K562 (cell line): ENCODE data around the gene CALM1. TPM values are rescaled to one million over a fixed set of nuclear protein-coding genes. Genes with fewer than 3 reads are reported as not detected.

Experiments used
- ATAC-seq: fragments of 200-7000 bp; cut with Tn5 transposase; 3 replicates; pipeline ENCODE4 v1.9.1; 2020; ENCODE audit warnings: moderate library complexity
- BruUV-seq: library from RNA; stranded (reverse); fragments of 400-500 nt; replicated peaks from 2 replicates; lab custom pipeline; 2021; lab: Mats Ljungman, UMichigan
- CTCF ChIA-PET: fragments of 300-600 bp; formaldehyde crosslinking; extraction: SDS; loops from one replicate; lab custom pipeline; 2021; ENCODE audit warnings: low intra/inter-chr PET ratio; lab: Yijun Ruan, JAX
- POLR2A ChIA-PET: fragments of 300-600, 350-650 bp; sonication (Branson Sonifier 250); formaldehyde crosslinking; extraction: SDS; loops from one replicate; lab custom pipeline; 2021; ENCODE audit warnings: antibody characterized with exemption, inconsistent platforms; lab: Yijun Ruan, JAX
- DNase-seq, 4 experiments: peaks; one replicate each; pipeline versions ENCODE4 v3.0.0 to v3.0.0-alpha.2; 2011 to 2018; ENCODE audit warnings: low spot score in 3 of 4, mixed read lengths in 3 of 4; ENCODE audit errors: extremely low read depth in 1 of 4
- FAIRE-seq: peaks from 2 replicates; lab custom pipeline; 2011; peaks lifted over from hg19 to GRCh38; lab: Jason Lieb, UNC
- H2AFZ ChIP-seq: 2 replicates; pipeline ENCODE4 v1.6.0; 2011; ENCODE audit warnings: low read depth, low read length, control low read depth, inconsistent platforms
- H3K27ac ChIP-seq: fragments of 200-600 bp; 3 replicates; pipeline ENCODE4 v1.8.0; 2011; ENCODE audit warnings: low read depth, mild to moderate bottlenecking, control low read depth, inconsistent platforms, low read length, moderate library complexity, mixed read lengths; ENCODE audit errors: extremely low read depth
- H3K27me3 ChIP-seq, 2 experiments: fragments of 300-600 bp in 1 of 2; 2 replicates in 1 of 2; 3 replicates in 1 of 2; pipeline versions ENCODE4 v1.6.0 to v1.8.0; 2011; ENCODE audit warnings: inconsistent platforms in 2 of 2, low read length in 2 of 2, mild to moderate bottlenecking in 1 of 2, mixed read lengths in 1 of 2, moderate library complexity in 1 of 2; ENCODE audit not compliant: control insufficient read depth in 2 of 2, insufficient read depth in 2 of 2
- H3K36me3 ChIP-seq: fragments of 300-600 bp; 3 replicates; pipeline ENCODE4 v1.8.0; 2011; ENCODE audit warnings: mild to moderate bottlenecking, low read length, inconsistent platforms; ENCODE audit not compliant: control insufficient read depth, insufficient read depth
- H3K4me1 ChIP-seq, 2 experiments: fragments of 200-600 bp in 1 of 2; replicated peaks in 1 of 2; 2 replicates in 1 of 2; 3 replicates in 1 of 2; pipeline versions ENCODE4 v1.5.1 to v1.8.0; 2011; ENCODE audit warnings: inconsistent platforms in 2 of 2, low read length in 2 of 2, mild to moderate bottlenecking in 1 of 2, mixed read lengths in 1 of 2, moderate library complexity in 1 of 2; ENCODE audit not compliant: control insufficient read depth in 2 of 2, insufficient read depth in 2 of 2
- H3K4me2 ChIP-seq: 2 replicates; pipeline ENCODE4 v1.6.1; 2011; ENCODE audit warnings: low read length, control low read depth, inconsistent platforms, mixed read lengths; ENCODE audit not compliant: insufficient read depth
- H3K4me3 ChIP-seq: fragments of 200-600 bp; sonication (generic), shearing (Covaris generic); 2 replicates; pipeline ENCODE4 v1.5.1; 2016; ENCODE audit warnings: control low read depth, inconsistent platforms
- H3K79me2 ChIP-seq: fragments of 200-600 bp; 3 replicates; pipeline ENCODE4 v1.8.0; 2011; ENCODE audit warnings: low read length, inconsistent platforms; ENCODE audit not compliant: control insufficient read depth, insufficient read depth
- H3K9ac ChIP-seq, 2 experiments: 2 replicates each; pipeline versions ENCODE4 v1.6.0 to v1.6.1; 2011; ENCODE audit warnings: low read depth in 2 of 2, low read length in 2 of 2, control low read depth in 1 of 2, inconsistent platforms in 1 of 2, mild to moderate bottlenecking in 1 of 2, mixed read lengths in 1 of 2; ENCODE audit not compliant: insufficient read depth in 1 of 2
- H3K9me1 ChIP-seq: one replicate; pipeline ENCODE4 v1.6.0; 2011; ENCODE audit warnings: inconsistent platforms, mild to moderate bottlenecking, low read length, moderate library complexity; ENCODE audit not compliant: control insufficient read depth, insufficient read depth
- H3K9me3 ChIP-seq: replicated peaks from 2 replicates; pipeline ENCODE4 v1.5.1; 2011; ENCODE audit warnings: low read depth, low read length, inconsistent platforms; ENCODE audit not compliant: control insufficient read depth, insufficient read depth
- H4K20me1 ChIP-seq: replicated peaks from 2 replicates; pipeline ENCODE4 v1.6.1; 2011; ENCODE audit warnings: low read length, inconsistent platforms, mixed read lengths; ENCODE audit not compliant: control insufficient read depth, insufficient read depth
- MEIS2 ChIP-seq: fragments of 450-650 bp; IDR thresholded peaks from 2 replicates; pipeline ENCODE4 v1.6.1; 2014; ENCODE audit warnings: mild to moderate bottlenecking; ENCODE audit not compliant: partially characterized antibody
- PBX2 ChIP-seq, 2 experiments: IDR thresholded peaks in 1 of 2; conservative IDR thresholded peaks in 1 of 2; 2 replicates each; pipeline ENCODE4 v1.6.1; 2016; ENCODE audit warnings: low read depth in 2 of 2, mild to moderate bottlenecking in 1 of 2, missing compliant biosample characterization in 1 of 2, missing genetic modification characterization in 1 of 2, moderate library complexity in 1 of 2
- TFAM ChIP-seq: fragments of 250-450 bp; sonication (Bioruptor Pico); conservative IDR thresholded peaks from 2 replicates; pipeline ENCODE4 v1.5.0; 2021; ENCODE audit warnings: mild to moderate bottlenecking, moderate library complexity
- ZBTB40 ChIP-seq, 2 experiments: fragments of 450-650 bp in 1 of 2; sonication (generic) in 1 of 2; formaldehyde crosslinking in 1 of 2; IDR thresholded peaks; 2 replicates each; pipeline versions ENCODE4 v1.7.1 to v1.9.0; 2016 to 2022; ENCODE audit warnings: inconsistent platforms in 1 of 2, mild to moderate bottlenecking in 1 of 2, missing genetic modification reagents in 1 of 2
- WGBS: fragments of 100-300 bp; shearing (Covaris generic); methylation state at CpG from one replicate; pipeline ENCODE4 v1.1.6; 2016; ENCODE audit warnings: low coverage, mixed read lengths; ENCODE audit not compliant: insufficient coverage; ENCODE audit errors: missing lambda C conversion rate; 5-methylcytosine and 5-hydroxymethylcytosine counted together
- in situ Hi-C: fragments of 300-500 bp; cut with MboI; formaldehyde crosslinking; loops from 4 replicates; pipeline ENCODE4 v1.15.0; 2018; ENCODE audit warnings: inconsistent platforms, mixed read lengths
- intact Hi-C: fragments of 100-400 bp; cut with micrococcal nuclease; formaldehyde crosslinking; loops from 2 replicates; pipeline ENCODE4 v1.14.2; 2022
- polyA plus RNA-seq, 8 experiments: library from polyadenylated mRNA; depleted of rRNA in 4 of 8; stranded (reverse) in 5 of 8; unstranded in 3 of 8; fragments of >200 nt; fragmentation: Nextera tagmentation in 2 of 8; fragmentation: Illumina TruSeq in 1 of 8; extraction: Ambion mirVana in 2 of 8; extraction: Trizol in 1 of 8; gene quantifications; 2 replicates each; pipeline versions ENCODE4 v1.2.1 to v1.2.3, GENCODE V29; 2011 to 2014; ENCODE audit warnings: inconsistent platforms in 1 of 8, missing spikeins in 1 of 8
- total RNA-seq, 7 experiments: library from RNA; depleted of rRNA in 6 of 7; stranded (reverse); fragments of >200 nt in 6 of 7; fragmentation: Illumina TruSeq in 2 of 7; extraction: Trizol in 2 of 7; gene quantifications; 2 replicates each; pipeline versions ENCODE4 v1.2.1 to v1.2.3, GENCODE V29; 2011 to 2021; ENCODE audit warnings: low replicate concordance in 1 of 7
- TF ChIP-seq, protein P1 (sequence below): fragments of 250-450 bp; sonication (Bioruptor Pico); IDR thresholded peaks from 2 replicates; pipeline ENCODE4 v1.4.0; 2020; ENCODE audit warnings: mild to moderate bottlenecking

The CALM1 gene
- total and polyA plus RNA-seq, 9 of the 15 experiments (the other 6 are each of a cell fraction or from before 2014, with no cell fraction given), result 48.0 to 269 (median 158) TPM

GRCh38 chr14:90381011-90381786 is 15.6 kb upstream of the CALM1 start:
- no peak overlapping the region for H2AFZ ChIP-seq
- TF ChIP-seq TFAM (CRISPR knock-in tag) (no peak), MEIS2 (peak; percentile 45), ZBTB40 (IDR thresholded peaks at IDR 0.05) (no peak), ZBTB40 (CRISPR knock-in tag; IDR thresholded peaks at IDR 0.05) (no peak), PBX2 (CRISPR knock-in tag; IDR thresholded peaks at IDR 0.05; ENCODE audit: low read depth) (no peak), PBX2 (tag; conservative IDR thresholded peaks at IDR 0.05; ENCODE audit: low read depth) (peak; percentile 44)
- TF ChIP-seq, protein P1, sequence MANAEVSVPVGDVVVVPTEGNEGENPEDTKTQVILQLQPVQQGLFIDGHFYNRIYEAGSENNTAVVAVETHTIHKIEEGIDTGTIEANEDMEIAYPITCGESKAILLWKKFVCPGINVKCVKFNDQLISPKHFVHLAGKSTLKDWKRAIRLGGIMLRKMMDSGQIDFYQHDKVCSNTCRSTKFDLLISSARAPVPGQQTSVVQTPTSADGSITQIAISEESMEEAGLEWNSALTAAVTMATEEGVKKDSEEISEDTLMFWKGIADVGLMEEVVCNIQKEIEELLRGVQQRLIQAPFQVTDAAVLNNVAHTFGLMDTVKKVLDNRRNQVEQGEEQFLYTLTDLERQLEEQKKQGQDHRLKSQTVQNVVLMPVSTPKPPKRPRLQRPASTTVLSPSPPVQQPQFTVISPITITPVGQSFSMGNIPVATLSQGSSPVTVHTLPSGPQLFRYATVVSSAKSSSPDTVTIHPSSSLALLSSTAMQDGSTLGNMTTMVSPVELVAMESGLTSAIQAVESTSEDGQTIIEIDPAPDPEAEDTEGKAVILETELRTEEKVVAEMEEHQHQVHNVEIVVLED (CRISPR knock-in tag), result no peak

More at GRCh38 chr14:90381011-90381786, 15.6 kb upstream of the CALM1 start:
- no peak overlapping the region for H3K27ac ChIP-seq
- peaks cover 28 to 34% of the 10 kb centered on the region in 2 experiments for H3K4me1 ChIP-seq
- H3K79me2 ChIP-seq, result no peaks in the 10 kb centered on the region
- 45% methylated on average over 7 of the region's 8 CpGs for WGBS
- no peaks in the 10 kb centered on the region for H3K27me3 ChIP-seq
- H3K4me2 ChIP-seq, result 0 out of 2 replicates have a peak overlapping the region, but pooled peaks have one; percentile 87
- H4K20me1 ChIP-seq, result no peaks in the 10 kb centered on the region
- H3K9me3 ChIP-seq, result no peaks in the 10 kb centered on the region
- ChIA-PET POLR2A (interaction anchor here (0.5 to 3.2 kb wide), 4 partner anchors 16 to 447 kb away, joined by 3 to 29 read pairs (median 3); partner anchors contain the start of gene CALM1), CTCF (no interaction called here)
- BruUV-seq, result no TSS peak
- in situ Hi-C loops (no loop called here), intact Hi-C loops (loop anchor here (5.0 kb wide), 1 partner anchor 426 kb away; no protein-coding TSS in a partner anchor)
- peak in 1 of 4 experiments; percentile 17 for DNase-seq
- no peaks in the 10 kb centered on the region for H3K36me3 ChIP-seq
- no peak for ATAC-seq
- H3K4me3 ChIP-seq, result no peak overlapping the region
- FAIRE-seq, result no peak
- no peaks in the 10 kb centered on the region for H3K9me1 ChIP-seq
- no peak overlapping the region for H3K9ac ChIP-seq
